Kidney epithelial cell (primary cell): ENCODE data around the gene AXL. TPM values are rescaled to one million over a fixed set of nuclear protein-coding genes. Genes with fewer than 3 reads are reported as not detected.
"Not testable (repeated sequence)": the region's sequence is repeated elsewhere in the genome, so short reads cannot be mapped to it uniquely, and the experiment has no call there.

Experiments used
- DNase-seq: peaks from one replicate; pipeline ENCODE4 v3.0.0-alpha.2; 2010; ENCODE audit warnings: low read depth
- H3K27me3 ChIP-seq: 2 replicates; pipeline ENCODE4 v1.6.0; 2011; ENCODE audit warnings: low read length; ENCODE audit not compliant: control insufficient read depth, insufficient read depth
- H3K36me3 ChIP-seq: 2 replicates; pipeline ENCODE4 v1.5.1; 2011; ENCODE audit warnings: low read length; ENCODE audit not compliant: control insufficient read depth, insufficient read depth
- H3K4me3 ChIP-seq: 2 replicates; pipeline ENCODE4 v1.5.1; 2011; ENCODE audit warnings: low read depth, mild to moderate bottlenecking, control low read depth, low read length
- CTCF ChIP-seq: IDR thresholded peaks from 2 replicates; pipeline ENCODE4 v1.5.1; 2011; ENCODE audit warnings: mild to moderate bottlenecking, moderate library complexity, low read length, control low read depth, inconsistent platforms; ENCODE audit not compliant: insufficient read depth, poor library complexity, severe bottlenecking
- total RNA-seq: library from RNA; depleted of rRNA; stranded (reverse); fragments of >200 nt; gene quantifications from 2 replicates; pipeline ENCODE4 v1.2.3, GENCODE V29; 2015

Gene AXL
- total RNA-seq, 1 donor from 2014 or later: 128 TPM

- no peak for DNase-seq
- no peak overlapping the region for H3K4me3 ChIP-seq
- no peak for TF ChIP-seq CTCF
- H3K36me3 ChIP-seq: peaks cover 1% of the 10 kb centered on the region
- H3K27me3 ChIP-seq: no peaks in the 10 kb centered on the region
Observed at GRCh38 chr19:41228486-41228885, 9.5 kb downstream of the AXL start.

- H3K36me3 ChIP-seq, H3K27me3 ChIP-seq, H3K4me3 ChIP-seq, DNase-seq: not testable (repeated sequence)
Observed at GRCh38 chr19:41229338-41229737, 10.3 kb downstream of the AXL start.

GRCh38 chr19:41230067-41230857 is 11.2 kb downstream of the AXL start:
- DNase-seq: no peak
- TF ChIP-seq CTCF: no peak
- Histone ChIP-seq H3K4me3 (no peak overlapping the region), H3K36me3 (no peaks in the 10 kb centered on the region), H3K27me3 (no peaks in the 10 kb centered on the region)

GRCh38 chr19:41232686-41233085 is 13.7 kb downstream of the AXL start:
- no peaks in the 10 kb centered on the region for H3K36me3 ChIP-seq

GRCh38 chr19:41233748-41234240 is 14.8 kb downstream of the AXL start:
- Histone ChIP-seq H3K27me3 (no peaks in the 10 kb centered on the region), H3K36me3 (peaks cover 2% of the 10 kb centered on the region), H3K4me3 (no peak overlapping the region)
- no peak for DNase-seq
- TF ChIP-seq CTCF: no peak

More at GRCh38 chr19:41232686-41233085, 13.7 kb downstream of the AXL start:
- no peak for DNase-seq
- Histone ChIP-seq H3K27me3 (no peaks in the 10 kb centered on the region), H3K4me3 (no peak overlapping the region)
- no peak for TF ChIP-seq CTCF

- Histone ChIP-seq H3K4me3 (no peak overlapping the region), H3K27me3 (no peaks in the 10 kb centered on the region), H3K36me3 (peaks cover 4% of the 10 kb centered on the region)
- TF ChIP-seq CTCF: no peak
- DNase-seq: no peak
Observed at GRCh38 chr19:41234512-41235168, 15.6 kb downstream of the AXL start.
